HepG2 (cell line): Measurements from ENCODE around the gene PLCG2. TPM values are rescaled to one million over a fixed set of nuclear protein-coding genes. Genes with fewer than 3 reads are reported as not detected.

ENCODE experiments used
- ATAC-seq: fragments of 200-7000 bp; cut with Tn5 transposase; 3 replicates; pipeline ENCODE4 v1.9.1; 2020; ENCODE audit warnings: mild to moderate bottlenecking, moderate library complexity
- BruUV-seq: library from RNA; stranded (reverse); fragments of 400-500 nt; replicated peaks from 2 replicates; lab custom pipeline; 2021; lab: Mats Ljungman, UMichigan
- CTCF ChIA-PET: fragments of 300-600 bp; formaldehyde crosslinking; extraction: SDS; loops from one replicate; lab custom pipeline; 2021; ENCODE audit warnings: low total read pairs, inconsistent platforms, low intra/inter-chr PET ratio; lab: Yijun Ruan, JAX
- POLR2A ChIA-PET: fragments of 350-600 bp; sonication (Branson Sonifier 250); formaldehyde crosslinking; loops from one replicate; lab custom pipeline; 2020; ENCODE audit warnings: antibody characterized with exemption, inconsistent platforms; lab: Yijun Ruan, JAX
- DNase-seq: peaks from one replicate; pipeline ENCODE4 v3.0.0-alpha.2; 2015; ENCODE audit warnings: low spot score
- FAIRE-seq: peaks from 3 replicates; lab custom pipeline; 2011; peaks lifted over from hg19 to GRCh38; lab: Jason Lieb, UNC
- H2AFZ ChIP-seq: one replicate; pipeline ENCODE4 v1.6.1; 2011; ENCODE audit warnings: low read length, inconsistent platforms
- H3K27ac ChIP-seq: fragments of 300-600 bp; 3 replicates; pipeline ENCODE4 v1.8.0; 2011; ENCODE audit warnings: mixed run types, mild to moderate bottlenecking, mixed read lengths, low read length, inconsistent platforms; ENCODE audit not compliant: insufficient read depth; ENCODE audit errors: extremely low read length
- H3K27me3 ChIP-seq, 2 experiments: fragments of 200-600 bp in 1 of 2; 2 replicates in 1 of 2; 3 replicates in 1 of 2; pipeline versions ENCODE4 v1.6.0 to v1.8.0; 2011; ENCODE audit warnings: low read length in 2 of 2, mild to moderate bottlenecking in 2 of 2, moderate library complexity in 2 of 2, inconsistent platforms in 1 of 2; ENCODE audit not compliant: insufficient read depth in 2 of 2, control insufficient read depth in 1 of 2
- H3K36me3 ChIP-seq, 2 experiments: fragments of 200-600 bp in 1 of 2; replicated peaks in 1 of 2; 2 replicates in 1 of 2; 3 replicates in 1 of 2; pipeline versions ENCODE4 v1.5.1 to v1.8.0; 2011; ENCODE audit warnings: low read length in 2 of 2, inconsistent platforms in 1 of 2; ENCODE audit not compliant: insufficient read depth in 2 of 2, control insufficient read depth in 1 of 2
- H3K4me1 ChIP-seq: 2 replicates; pipeline ENCODE4 v1.5.1; 2012; ENCODE audit warnings: low read length, inconsistent platforms; ENCODE audit not compliant: insufficient read depth
- H3K4me2 ChIP-seq: 2 replicates; pipeline ENCODE4 v1.6.0; 2011; ENCODE audit warnings: low read depth, low read length, inconsistent platforms
- H3K4me3 ChIP-seq, 3 experiments: fragments of 200-600 bp in 1 of 3; sonication (generic), shearing (Covaris generic) in 1 of 3; replicated peaks in 1 of 3; 2 replicates each; pipeline ENCODE4 v1.5.1; 2011 to 2016; ENCODE audit warnings: low read length in 3 of 3, inconsistent platforms in 2 of 3, low read depth in 2 of 3, mild to moderate bottlenecking in 2 of 3, control low read depth in 1 of 3, mixed read lengths in 1 of 3; ENCODE audit not compliant: insufficient read depth in 1 of 3
- H3K79me2 ChIP-seq: one replicate; pipeline ENCODE4 v1.6.1; 2011; ENCODE audit warnings: low read length, inconsistent platforms; ENCODE audit not compliant: insufficient read depth
- H3K9ac ChIP-seq: 2 replicates; pipeline ENCODE4 v1.6.0; 2011; ENCODE audit warnings: mild to moderate bottlenecking, low read depth, low read length, inconsistent platforms; ENCODE audit not compliant: insufficient read depth
- H3K9me3 ChIP-seq: 2 replicates; pipeline ENCODE4 v1.5.1; 2012; ENCODE audit warnings: mild to moderate bottlenecking, low read length
- H4K20me1 ChIP-seq: 2 replicates; pipeline ENCODE4 v1.6.0; 2011; ENCODE audit warnings: inconsistent platforms, mild to moderate bottlenecking, low read length, moderate library complexity; ENCODE audit not compliant: insufficient read depth
- DR1 ChIP-seq: sonication (generic); formaldehyde crosslinking; IDR thresholded peaks from 2 replicates; pipeline ENCODE4 v1.8.0; 2021; ENCODE audit warnings: mild to moderate bottlenecking, missing genetic modification reagents, inconsistent platforms
- KDM3A ChIP-seq: IDR thresholded peaks from 2 replicates; pipeline ENCODE4 v1.6.1; 2018; ENCODE audit warnings: low read depth, missing compliant biosample characterization
- TGIF2 ChIP-seq: IDR thresholded peaks from 2 replicates; pipeline ENCODE4 v1.6.1; 2016; ENCODE audit warnings: control low read depth, missing compliant biosample characterization
- TMF1 ChIP-seq: sonication (generic); formaldehyde crosslinking; IDR thresholded peaks from 2 replicates; pipeline ENCODE4 v1.8.1; 2022; ENCODE audit warnings: low read depth, missing genetic modification reagents
- ZNF562 ChIP-seq: sonication (generic); formaldehyde crosslinking; IDR thresholded peaks from 2 replicates; pipeline ENCODE4 v1.8.0; 2022; ENCODE audit warnings: missing genetic modification reagents, borderline replicate concordance
- ZSCAN9 ChIP-seq: IDR thresholded peaks from 2 replicates; pipeline ENCODE4 v1.6.1; 2016; ENCODE audit warnings: borderline replicate concordance
- WGBS: methylation state at CpG from one replicate; pipeline ENCODE4 v1.1.6; 2017; ENCODE audit warnings: low lambda C conversion rate; 5-methylcytosine and 5-hydroxymethylcytosine counted together
- in situ Hi-C: cut with HindIII; loops from 2 replicates; pipeline ENCODE4 v1.10.0; 2017; ENCODE audit warnings: low pct_unique_long_range_greater_than_20kb; ENCODE audit not compliant: extremely low pct_ligation_motif_present
- intact Hi-C: fragments of 100-400 bp; cut with micrococcal nuclease; formaldehyde crosslinking; loops from one replicate; pipeline ENCODE4 v1.10.0; 2022; ENCODE audit not compliant: unreplicated experiment
- polyA plus RNA-seq, 8 experiments: library from polyadenylated mRNA; depleted of rRNA in 3 of 8; stranded (reverse) in 7 of 8; unstranded in 1 of 8; fragments of >200 nt; fragmentation: Illumina TruSeq in 4 of 8; extraction: Trizol in 4 of 8; gene quantifications; 2 replicates each; pipeline versions ENCODE4 v1.2.1 to v1.2.3, GENCODE V29; 2011 to 2016; ENCODE audit warnings: low read depth in 4 of 8, missing spikeins in 1 of 8, mixed read lengths in 1 of 8; ENCODE audit not compliant: insufficient read depth in 1 of 8
- total RNA-seq, 5 experiments: library from RNA; depleted of rRNA; stranded (reverse); fragments of >200 nt; fragmentation: Illumina TruSeq; extraction: Trizol; gene quantifications; 2 replicates each; pipeline ENCODE4 v1.2.3, GENCODE V29; 2016; ENCODE audit warnings: low read depth in 1 of 5
- TF ChIP-seq, protein P1 (sequence below): IDR thresholded peaks from 2 replicates; pipeline ENCODE4 v1.6.1; 2016; ENCODE audit warnings: low read depth
- TF ChIP-seq, protein P2 (sequence below): sonication (generic); formaldehyde crosslinking; IDR thresholded peaks from 2 replicates; pipeline ENCODE4 v1.5.0; 2020; ENCODE audit warnings: mild to moderate bottlenecking, missing genetic modification reagents, borderline replicate concordance

Gene PLCG2
- total and polyA plus RNA-seq, 2 of the 13 experiments (the other 11 are each of a cell fraction or from before 2014, with no cell fraction given), result 0.13 to 0.18 TPM

- TF ChIP-seq KDM3A (CRISPR knock-in tag) (no peak), ZNF562 (CRISPR knock-in tag) (no peak), TMF1 (CRISPR knock-in tag) (no peak), DR1 (CRISPR knock-in tag) (no peak), TGIF2 (no peak), ZSCAN9 (CRISPR knock-in tag) (no peak)
- TF ChIP-seq, protein P1, sequence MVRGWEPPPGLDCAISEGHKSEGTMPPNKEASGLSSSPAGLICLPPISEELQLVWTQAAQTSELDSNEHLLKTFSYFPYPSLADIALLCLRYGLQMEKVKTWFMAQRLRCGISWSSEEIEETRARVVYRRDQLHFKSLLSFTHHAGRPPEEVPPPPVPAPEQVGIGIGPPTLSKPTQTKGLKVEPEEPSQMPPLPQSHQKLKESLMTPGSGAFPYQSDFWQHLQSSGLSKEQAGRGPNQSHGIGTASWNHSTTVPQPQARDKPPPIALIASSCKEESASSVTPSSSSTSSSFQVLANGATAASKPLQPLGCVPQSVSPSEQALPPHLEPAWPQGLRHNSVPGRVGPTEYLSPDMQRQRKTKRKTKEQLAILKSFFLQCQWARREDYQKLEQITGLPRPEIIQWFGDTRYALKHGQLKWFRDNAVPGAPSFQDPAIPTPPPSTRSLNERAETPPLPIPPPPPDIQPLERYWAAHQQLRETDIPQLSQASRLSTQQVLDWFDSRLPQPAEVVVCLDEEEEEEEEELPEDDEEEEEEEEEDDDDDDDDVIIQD, result no peak
- TF ChIP-seq, protein P2, sequence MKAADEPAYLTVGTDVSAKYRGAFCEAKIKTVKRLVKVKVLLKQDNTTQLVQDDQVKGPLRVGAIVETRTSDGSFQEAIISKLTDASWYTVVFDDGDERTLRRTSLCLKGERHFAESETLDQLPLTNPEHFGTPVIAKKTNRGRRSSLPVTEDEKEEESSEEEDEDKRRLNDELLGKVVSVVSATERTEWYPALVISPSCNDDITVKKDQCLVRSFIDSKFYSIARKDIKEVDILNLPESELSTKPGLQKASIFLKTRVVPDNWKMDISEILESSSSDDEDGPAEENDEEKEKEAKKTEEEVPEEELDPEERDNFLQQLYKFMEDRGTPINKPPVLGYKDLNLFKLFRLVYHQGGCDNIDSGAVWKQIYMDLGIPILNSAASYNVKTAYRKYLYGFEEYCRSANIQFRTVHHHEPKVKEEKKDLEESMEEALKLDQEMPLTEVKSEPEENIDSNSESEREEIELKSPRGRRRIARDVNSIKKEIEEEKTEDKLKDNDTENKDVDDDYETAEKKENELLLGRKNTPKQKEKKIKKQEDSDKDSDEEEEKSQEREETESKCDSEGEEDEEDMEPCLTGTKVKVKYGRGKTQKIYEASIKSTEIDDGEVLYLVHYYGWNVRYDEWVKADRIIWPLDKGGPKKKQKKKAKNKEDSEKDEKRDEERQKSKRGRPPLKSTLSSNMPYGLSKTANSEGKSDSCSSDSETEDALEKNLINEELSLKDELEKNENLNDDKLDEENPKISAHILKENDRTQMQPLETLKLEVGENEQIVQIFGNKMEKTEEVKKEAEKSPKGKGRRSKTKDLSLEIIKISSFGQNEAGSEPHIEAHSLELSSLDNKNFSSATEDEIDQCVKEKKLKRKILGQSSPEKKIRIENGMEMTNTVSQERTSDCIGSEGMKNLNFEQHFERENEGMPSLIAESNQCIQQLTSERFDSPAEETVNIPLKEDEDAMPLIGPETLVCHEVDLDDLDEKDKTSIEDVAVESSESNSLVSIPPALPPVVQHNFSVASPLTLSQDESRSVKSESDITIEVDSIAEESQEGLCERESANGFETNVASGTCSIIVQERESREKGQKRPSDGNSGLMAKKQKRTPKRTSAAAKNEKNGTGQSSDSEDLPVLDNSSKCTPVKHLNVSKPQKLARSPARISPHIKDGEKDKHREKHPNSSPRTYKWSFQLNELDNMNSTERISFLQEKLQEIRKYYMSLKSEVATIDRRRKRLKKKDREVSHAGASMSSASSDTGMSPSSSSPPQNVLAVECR (CRISPR knock-in tag), result no peak
- Histone ChIP-seq H3K4me1 (no peaks in the 10 kb centered on the region), H3K4me2 (no peak overlapping the region), H3K27ac (no peak overlapping the region), H3K36me3 (no peaks in the 10 kb centered on the region), H3K27me3 (peaks cover 11 to 30% of the 10 kb centered on the region in 2 experiments; a peak in 3 of 5 replicates), H3K4me3 (no peak overlapping the region), H3K9me3 (no peaks in the 10 kb centered on the region), H3K79me2 (no peaks in the 10 kb centered on the region), H3K9ac (no peak overlapping the region), H4K20me1 (no peaks in the 10 kb centered on the region), H2AFZ (no peak overlapping the region)
- DNase-seq (no peak), FAIRE-seq (no peak), ATAC-seq (no peak)
- in situ Hi-C loops, result loop anchor here (10.0 kb wide), 1 partner anchor 514 kb away; no protein-coding TSS in a partner anchor
- POLR2A ChIA-PET, result interaction anchor here (0.6 to 0.7 kb wide), 2 partner anchors 24 to 478 kb away, joined by 3 to 6 read pairs; no protein-coding TSS in a partner anchor
- intact Hi-C loops, result no loop called here
- CTCF ChIA-PET, result no interaction called here
- BruUV-seq, result no TSS peak
- 25% methylated on average over 10 of the region's 10 CpGs for WGBS
Observed at GRCh38 chr16:81878529-81878928, 99.4 kb downstream of the PLCG2 start.
